ENCODE data around the gene PBRM1. TPM values are rescaled to one million over a fixed set of nuclear protein-coding genes. Genes with fewer than 3 reads are reported as not detected.

Gene PBRM1
- total and polyA plus RNA-seq, 2 donors (not counting 1 experiment from before 2014, with no cell fraction given), result 37.2 to 97.3 TPM

GRCh38 chr3:52683611-52684010, 2.1 kb downstream of the PBRM1 start:
- Histone ChIP-seq H3K9me3 (ENCODE audit: control insufficient read depth, insufficient read depth, low read depth, low read length) (no peaks in the 10 kb centered on the region), H3K4me3 (replicated peaks in 1 of 4; ENCODE audit: control extremely low read depth in 1 of 4, insufficient read depth in 1 of 4, low read depth in 3 of 4, low read length in 4 of 4) (peak overlapping the region in 2 of 4 experiments; percentile 25 to 90), H3K27ac (ENCODE audit: insufficient read depth, low read length) (peak overlapping the region; percentile 43), H3K4me1 (ENCODE audit: control insufficient read depth, extremely low read depth, insufficient read depth, low read length) (peaks cover 20% of the 10 kb centered on the region), H3K36me3 (ENCODE audit: control insufficient read depth, insufficient read depth, low read length) (peaks cover 3% of the 10 kb centered on the region), H3K4me2 (ENCODE audit: extremely low read depth, insufficient read depth, low read length) (no peak overlapping the region), H3K9ac (ENCODE audit: insufficient read depth, low read length) (no peak overlapping the region), H3K79me2 (ENCODE audit: control insufficient read depth, insufficient read depth, low read length) (peaks cover 79% of the 10 kb centered on the region), H3K27me3 (ENCODE audit: control insufficient read depth, insufficient read depth, low read length) (no peaks in the 10 kb centered on the region), H2AFZ (ENCODE audit: low read length) (no peak overlapping the region), H4K20me1 (ENCODE audit: control insufficient read depth, extremely low read depth, insufficient read depth, low read length) (no peaks in the 10 kb centered on the region)
- peak in 1 of 2 donors; percentile 63 for DNase-seq (ENCODE audit: low read depth in 2 of 2)
- TF ChIP-seq EZH2 (IDR thresholded peaks at IDR 0.05; ENCODE audit: low read length, missing control alignments), result no peak
- no peak for TF ChIP-seq CTCF (conservative IDR thresholded peaks at IDR 0.05 in 1 of 2, IDR thresholded peaks at IDR 0.05 in 1 of 2; ENCODE audit: low read depth in 1 of 2, low read length in 2 of 2)

GRCh38 chr3:52682016-52682415, 3.7 kb downstream of the PBRM1 start:
- Histone ChIP-seq H3K9ac (ENCODE audit: insufficient read depth, low read length) (no peak overlapping the region), H3K9me3 (ENCODE audit: control insufficient read depth, insufficient read depth, low read depth, low read length) (no peaks in the 10 kb centered on the region), H2AFZ (ENCODE audit: low read length) (no peak overlapping the region), H4K20me1 (ENCODE audit: control insufficient read depth, extremely low read depth, insufficient read depth, low read length) (no peaks in the 10 kb centered on the region), H3K4me1 (ENCODE audit: control insufficient read depth, extremely low read depth, insufficient read depth, low read length) (peaks cover 18% of the 10 kb centered on the region), H3K79me2 (ENCODE audit: control insufficient read depth, insufficient read depth, low read length) (peaks cover 64% of the 10 kb centered on the region), H3K4me2 (ENCODE audit: extremely low read depth, insufficient read depth, low read length) (no peak overlapping the region), H3K4me3 (replicated peaks in 1 of 4; ENCODE audit: control extremely low read depth in 1 of 4, insufficient read depth in 1 of 4, low read depth in 3 of 4, low read length in 4 of 4) (peak overlapping the region in 1 of 4 experiments; percentile 33), H3K27me3 (ENCODE audit: control insufficient read depth, insufficient read depth, low read length) (no peaks in the 10 kb centered on the region), H3K27ac (ENCODE audit: insufficient read depth, low read length) (peak overlapping the region; percentile 76), H3K36me3 (ENCODE audit: control insufficient read depth, insufficient read depth, low read length) (peaks cover 3% of the 10 kb centered on the region)
- DNase-seq (ENCODE audit: low read depth in 2 of 2), result peak; percentile 80 to 94
- TF ChIP-seq CTCF (conservative IDR thresholded peaks at IDR 0.05 in 1 of 2, IDR thresholded peaks at IDR 0.05 in 1 of 2; ENCODE audit: low read depth in 1 of 2, low read length in 2 of 2) (peak in 1 of 2 donors; percentile 12), EZH2 (IDR thresholded peaks at IDR 0.05; ENCODE audit: low read length, missing control alignments) (no peak)

GRCh38 chr3:52681596-52681995, 4.1 kb downstream of the PBRM1 start:
- Histone ChIP-seq H3K9ac (ENCODE audit: insufficient read depth, low read length) (no peak overlapping the region), H3K36me3 (ENCODE audit: control insufficient read depth, insufficient read depth, low read length) (peaks cover 3% of the 10 kb centered on the region), H3K4me1 (ENCODE audit: control insufficient read depth, extremely low read depth, insufficient read depth, low read length) (peaks cover 15% of the 10 kb centered on the region), H3K27ac (ENCODE audit: insufficient read depth, low read length) (peak overlapping the region; percentile 76), H3K4me3 (replicated peaks in 1 of 4; ENCODE audit: control extremely low read depth in 1 of 4, insufficient read depth in 1 of 4, low read depth in 3 of 4, low read length in 4 of 4) (peak overlapping the region in 1 of 4 experiments; percentile 33), H2AFZ (ENCODE audit: low read length) (no peak overlapping the region), H3K4me2 (ENCODE audit: extremely low read depth, insufficient read depth, low read length) (no peak overlapping the region), H4K20me1 (ENCODE audit: control insufficient read depth, extremely low read depth, insufficient read depth, low read length) (no peaks in the 10 kb centered on the region), H3K9me3 (ENCODE audit: control insufficient read depth, insufficient read depth, low read depth, low read length) (no peaks in the 10 kb centered on the region), H3K79me2 (ENCODE audit: control insufficient read depth, insufficient read depth, low read length) (peaks cover 60% of the 10 kb centered on the region), H3K27me3 (ENCODE audit: control insufficient read depth, insufficient read depth, low read length) (no peaks in the 10 kb centered on the region)
- DNase-seq (ENCODE audit: low read depth in 2 of 2), result no peak
- TF ChIP-seq CTCF (conservative IDR thresholded peaks at IDR 0.05 in 1 of 2, IDR thresholded peaks at IDR 0.05 in 1 of 2; ENCODE audit: low read depth in 1 of 2, low read length in 2 of 2), result no peak
- TF ChIP-seq EZH2 (IDR thresholded peaks at IDR 0.05; ENCODE audit: low read length, missing control alignments), result no peak

Measured in fibroblast of lung (primary cell).